Left ventricle myocardium superior (tissue), 1 donor: Measurements from ENCODE around the gene SDC1. TPM values are rescaled to one million over a fixed set of nuclear protein-coding genes. Genes with fewer than 3 reads are reported as not detected.
"Not testable (repeated sequence)": the region's sequence is repeated elsewhere in the genome, so short reads cannot be mapped to it uniquely, and the experiment has no call there.

Source experiments
- ATAC-seq: fragments of 200-7000 bp; cut with Tn5 transposase; one replicate; pipeline ENCODE4 v1.9.1; 2020; ENCODE audit warnings: mild to moderate bottlenecking, moderate library complexity
- DNase-seq: peaks from one replicate; pipeline ENCODE4 v3.0.0-alpha.2; 2020
- intact Hi-C: fragments of 100-400 bp; cut with micrococcal nuclease; formaldehyde crosslinking; loops from one replicate; pipeline ENCODE4 v1.11.0; 2022
- total RNA-seq: library from RNA; stranded (reverse); fragmentation: NEBNext Ultra II Directional; extraction: Animal tissue kit (Norgen Biotek cat#: 25700); gene quantifications from one replicate; pipeline ENCODE4 v1.2.1, GENCODE V29; 2021
- donor health status: DM: no; HTN: yes; CAD: no; lungs with severe emphysema.

SDC1 gene
- total RNA-seq, 1 donor from 2014 or later: 0.42 TPM

GRCh38 chr2:20200697-20201555 lies 24.0 kb downstream of the SDC1 start:
- ATAC-seq: no peak
- no peak for DNase-seq
- intact Hi-C loops: no loop called here

GRCh38 chr2:20199633-20200270 lies 25.2 kb downstream of the SDC1 start:
- intact Hi-C loops: no loop called here
- DNase-seq (no peak), ATAC-seq (no peak)

GRCh38 chr2:20198796-20199632 lies 25.9 kb downstream of the SDC1 start:
- ATAC-seq (no peak), DNase-seq (no peak)
- intact Hi-C loops: no loop called here

GRCh38 chr2:20198001-20198400 lies 26.9 kb downstream of the SDC1 start:
- no peak for ATAC-seq

GRCh38 chr2:20197192-20197591 lies 27.7 kb downstream of the SDC1 start:
- DNase-seq (no peak), ATAC-seq (no peak)
- intact Hi-C loops: no loop called here

More at GRCh38 chr2:20198001-20198400, 26.9 kb downstream of the SDC1 start:
- intact Hi-C loops: no loop called here
- DNase-seq: no peak

GRCh38 chr2:20196657-20197161 lies 28.2 kb downstream of the SDC1 start:
- DNase-seq (no peak), ATAC-seq (no peak)
- intact Hi-C loops: no loop called here

- ATAC-seq (no peak), DNase-seq (no peak)
- intact Hi-C loops: no loop called here
These were observed 28.8 kb downstream of the SDC1 start for GRCh38 chr2:20196053-20196656.

- intact Hi-C loops: no loop called here
- ATAC-seq (no peak), DNase-seq (no peak)
These were observed 29.4 kb downstream of the SDC1 start for GRCh38 chr2:20195431-20196033.

GRCh38 chr2:20195016-20195411 lies 29.9 kb downstream of the SDC1 start:
- intact Hi-C loops, DNase-seq, ATAC-seq: not testable (repeated sequence)

GRCh38 chr2:20194097-20195015 lies 30.6 kb downstream of the SDC1 start:
- no peak for DNase-seq
- no peak for ATAC-seq
- intact Hi-C loops: no loop called here

GRCh38 chr2:20193185-20193584 lies 31.7 kb downstream of the SDC1 start:
- intact Hi-C loops: no loop called here
- ATAC-seq (no peak), DNase-seq (no peak)

- intact Hi-C loops: no loop called here
- ATAC-seq (no peak), DNase-seq (no peak)
These were observed 32.1 kb downstream of the SDC1 start for GRCh38 chr2:20192781-20193180.

GRCh38 chr2:20191714-20192569 lies 33.0 kb downstream of the SDC1 start:
- peak; percentile 47 for DNase-seq
- peak; percentile 77 for ATAC-seq
- intact Hi-C loops: no loop called here

GRCh38 chr2:20190876-20191713 lies 33.8 kb downstream of the SDC1 start:
- DNase-seq: no peak
- intact Hi-C loops: no loop called here
- no peak for ATAC-seq

- ATAC-seq (no peak), DNase-seq (no peak)
- intact Hi-C loops: no loop called here
These were observed 34.8 kb downstream of the SDC1 start for GRCh38 chr2:20190170-20190569.

- ATAC-seq (no peak), DNase-seq (no peak)
- intact Hi-C loops: no loop called here
These were observed 35.5 kb downstream of the SDC1 start for GRCh38 chr2:20189299-20189931.
